AG09309 (cell line): ENCODE measurements around the gene MEGF6.
"Not testable (repeated sequence)": the region's sequence is repeated elsewhere in the genome, so short reads cannot be mapped to it uniquely, and the experiment has no call there.

Source experiments
- DNase-seq: peaks from one replicate; pipeline ENCODE4 v3.0.0-alpha.2; 2010; ENCODE audit warnings: low read depth
- H3K4me3 ChIP-seq: 2 replicates; pipeline ENCODE4 v1.5.1; 2011; ENCODE audit warnings: mild to moderate bottlenecking, low read depth, low read length, moderate library complexity; ENCODE audit not compliant: control insufficient read depth
- TF ChIP-seq, protein P1 (sequence below): IDR thresholded peaks from 2 replicates; pipeline ENCODE4 v1.5.1; 2011; ENCODE audit warnings: mild to moderate bottlenecking, low read depth, low read length, inconsistent platforms; ENCODE audit not compliant: insufficient read depth, control insufficient read depth; ENCODE audit errors: missing control alignments

The MEGF6 gene

DNA sequence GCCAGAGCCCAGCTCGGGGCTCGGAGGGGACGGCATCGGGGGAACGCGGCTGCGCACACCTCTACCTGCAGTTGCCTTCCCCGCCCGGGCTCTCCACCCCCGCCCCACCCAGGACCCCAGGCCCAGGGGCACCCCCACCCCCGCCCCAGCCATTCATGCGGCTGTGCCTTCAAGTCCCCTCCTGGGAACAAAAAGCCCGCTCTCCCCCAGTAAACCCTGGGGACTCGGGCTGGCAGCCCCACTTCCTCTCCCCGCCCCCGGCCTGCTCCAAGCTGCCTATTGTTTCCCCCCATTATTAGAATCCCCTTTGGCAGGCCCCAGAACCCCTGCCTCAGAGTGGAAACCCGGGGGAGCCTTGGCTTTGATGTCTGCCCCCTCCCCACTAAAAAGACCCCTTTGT lies 18.0 kb downstream of the MEGF6 start:
- no peak for DNase-seq
- H3K4me3 ChIP-seq, result no peak overlapping the region
- TF ChIP-seq, protein P1, sequence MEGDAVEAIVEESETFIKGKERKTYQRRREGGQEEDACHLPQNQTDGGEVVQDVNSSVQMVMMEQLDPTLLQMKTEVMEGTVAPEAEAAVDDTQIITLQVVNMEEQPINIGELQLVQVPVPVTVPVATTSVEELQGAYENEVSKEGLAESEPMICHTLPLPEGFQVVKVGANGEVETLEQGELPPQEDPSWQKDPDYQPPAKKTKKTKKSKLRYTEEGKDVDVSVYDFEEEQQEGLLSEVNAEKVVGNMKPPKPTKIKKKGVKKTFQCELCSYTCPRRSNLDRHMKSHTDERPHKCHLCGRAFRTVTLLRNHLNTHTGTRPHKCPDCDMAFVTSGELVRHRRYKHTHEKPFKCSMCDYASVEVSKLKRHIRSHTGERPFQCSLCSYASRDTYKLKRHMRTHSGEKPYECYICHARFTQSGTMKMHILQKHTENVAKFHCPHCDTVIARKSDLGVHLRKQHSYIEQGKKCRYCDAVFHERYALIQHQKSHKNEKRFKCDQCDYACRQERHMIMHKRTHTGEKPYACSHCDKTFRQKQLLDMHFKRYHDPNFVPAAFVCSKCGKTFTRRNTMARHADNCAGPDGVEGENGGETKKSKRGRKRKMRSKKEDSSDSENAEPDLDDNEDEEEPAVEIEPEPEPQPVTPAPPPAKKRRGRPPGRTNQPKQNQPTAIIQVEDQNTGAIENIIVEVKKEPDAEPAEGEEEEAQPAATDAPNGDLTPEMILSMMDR, result no peak

DNA sequence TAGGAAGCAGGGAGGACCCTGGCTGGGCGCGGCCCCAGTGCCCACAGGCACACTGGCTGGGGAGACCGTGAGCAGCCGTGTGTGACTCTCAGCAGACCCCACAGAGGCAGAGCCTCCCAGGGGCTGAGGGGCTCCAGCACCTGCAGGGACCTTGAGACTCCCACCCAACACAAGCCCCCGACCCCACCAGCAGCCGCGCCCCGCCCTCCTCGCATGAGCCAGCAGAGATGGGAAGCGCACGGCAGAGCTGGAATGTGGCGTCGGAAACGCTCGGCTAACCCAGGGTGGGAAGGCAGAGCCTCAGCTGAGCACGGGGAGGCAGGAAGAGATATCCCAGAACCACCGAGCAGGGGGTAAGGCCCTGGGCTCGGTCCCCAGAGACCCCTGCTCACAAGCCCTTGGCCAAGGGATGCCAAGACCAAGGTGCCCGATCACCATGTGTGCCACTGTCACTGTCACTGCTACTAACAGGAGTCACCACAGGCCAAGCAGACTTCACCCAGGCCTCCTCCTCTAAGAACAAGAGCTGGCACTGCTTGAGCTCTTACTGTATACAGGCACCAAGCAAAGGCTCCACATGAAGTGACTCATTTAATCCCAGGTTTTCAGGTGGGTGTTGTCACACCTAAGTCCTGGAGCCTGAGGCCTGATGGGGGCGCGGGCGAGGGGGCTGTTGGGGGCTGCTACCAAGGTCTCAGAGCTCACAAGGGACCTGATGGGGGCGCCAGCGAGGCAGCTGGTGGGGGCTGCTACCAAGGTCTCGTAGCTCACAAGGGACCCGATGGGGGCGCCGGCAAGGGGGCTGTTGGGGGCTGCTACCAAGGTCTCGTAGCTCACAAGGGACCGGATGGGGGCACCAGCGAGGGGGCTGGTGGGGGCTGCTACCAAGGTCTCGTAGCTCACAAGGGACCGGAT lies 20.1 kb downstream of the MEGF6 start:
- H3K4me3 ChIP-seq, result no peak overlapping the region
- DNase-seq, result no peak
- TF ChIP-seq, protein P1, result no peak

DNA sequence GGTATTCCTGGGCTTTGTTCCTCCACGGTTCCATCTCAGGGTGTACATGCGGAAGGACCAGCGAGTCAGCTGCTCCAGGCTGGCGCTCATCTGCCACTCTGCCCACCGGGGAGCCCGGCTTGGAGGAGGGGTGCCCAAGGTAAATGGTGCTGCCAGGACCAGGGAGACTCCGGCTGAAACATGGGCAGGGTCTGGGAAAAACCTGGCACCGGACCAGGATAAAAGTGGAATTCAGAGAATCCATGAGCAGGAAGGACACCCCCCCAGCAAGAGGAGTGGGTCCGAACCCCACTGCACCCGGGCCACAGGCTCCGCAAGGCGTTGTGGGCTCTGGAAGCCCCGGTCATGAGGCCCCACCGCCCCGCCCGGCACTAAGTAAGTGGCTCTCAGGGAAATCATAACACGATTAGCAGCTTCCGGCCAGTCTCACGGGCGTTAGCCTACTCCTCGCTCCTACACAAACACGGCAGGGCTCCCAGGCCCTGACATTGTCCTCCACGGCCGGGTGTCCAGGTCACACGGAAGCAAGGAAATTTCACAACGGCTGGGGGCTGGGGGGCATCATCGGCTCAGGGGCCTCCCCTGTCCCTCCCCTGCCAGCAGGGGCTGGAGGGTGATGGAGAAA lies 21.1 kb downstream of the MEGF6 start:
- H3K4me3 ChIP-seq, result no peak overlapping the region
- DNase-seq, result no peak
- TF ChIP-seq, protein P1, result no peak

DNA sequence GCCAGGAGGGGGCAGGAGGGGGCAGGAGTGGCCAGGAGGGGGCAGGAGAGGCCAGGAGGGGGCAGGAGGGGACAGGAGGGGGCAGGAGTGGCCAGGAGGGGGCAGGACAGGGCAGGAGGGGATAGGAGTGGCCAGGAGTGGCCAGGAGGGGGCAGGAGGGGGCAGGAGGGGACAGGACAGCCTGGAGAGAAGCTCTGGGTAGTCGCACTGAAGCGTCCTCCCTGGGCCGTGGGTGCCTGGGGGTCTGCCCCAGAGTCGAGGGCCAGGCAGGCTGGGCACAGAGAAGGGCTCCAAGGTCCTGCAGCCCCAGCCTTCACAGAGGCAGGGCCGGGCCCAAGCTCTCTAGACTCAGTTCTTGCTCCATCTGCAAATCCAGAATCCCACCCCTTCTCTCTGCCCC lies 22.9 kb downstream of the MEGF6 start:
- no peak for DNase-seq
- TF ChIP-seq, protein P1, result no peak
- no peak overlapping the region for H3K4me3 ChIP-seq

DNA sequence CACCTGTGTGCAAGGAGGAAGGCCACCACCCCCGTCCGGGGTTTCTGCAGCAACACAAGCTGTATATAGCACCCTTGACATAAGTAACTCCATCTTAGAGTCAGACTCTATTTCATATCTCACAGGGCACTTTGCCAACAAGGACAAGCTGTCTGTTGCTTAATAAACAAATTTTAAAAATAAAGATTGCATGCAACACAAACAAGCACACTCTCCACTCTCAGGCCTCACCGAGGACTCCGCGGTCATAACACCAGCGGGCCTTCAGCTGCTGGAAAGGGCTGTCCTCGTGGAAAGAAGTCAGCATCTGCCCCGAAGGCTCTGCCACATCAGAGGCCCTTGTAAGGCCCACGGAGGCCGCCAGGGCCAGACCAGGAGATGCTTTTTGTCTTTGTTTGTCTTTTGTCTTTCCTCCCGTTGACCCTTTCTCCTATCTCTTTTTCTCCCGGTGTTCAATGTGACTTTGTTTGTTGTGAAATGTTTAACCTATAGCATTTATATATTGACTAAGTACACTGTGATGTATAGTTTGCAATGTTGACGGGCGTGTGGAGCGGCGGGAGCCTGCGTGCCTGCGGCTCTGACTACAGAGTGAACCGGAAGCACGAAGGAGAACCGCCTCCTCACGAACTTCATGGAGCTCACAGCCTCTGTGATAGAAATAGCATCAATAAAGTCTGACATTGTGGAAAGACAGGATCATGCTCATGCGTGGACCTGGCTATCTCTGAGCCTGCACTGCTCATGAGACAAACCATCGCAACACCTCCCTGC lies 24.1 kb downstream of the MEGF6 start:
- TF ChIP-seq, protein P1, result no peak
- no peak for DNase-seq
- no peak overlapping the region for H3K4me3 ChIP-seq

DNA sequence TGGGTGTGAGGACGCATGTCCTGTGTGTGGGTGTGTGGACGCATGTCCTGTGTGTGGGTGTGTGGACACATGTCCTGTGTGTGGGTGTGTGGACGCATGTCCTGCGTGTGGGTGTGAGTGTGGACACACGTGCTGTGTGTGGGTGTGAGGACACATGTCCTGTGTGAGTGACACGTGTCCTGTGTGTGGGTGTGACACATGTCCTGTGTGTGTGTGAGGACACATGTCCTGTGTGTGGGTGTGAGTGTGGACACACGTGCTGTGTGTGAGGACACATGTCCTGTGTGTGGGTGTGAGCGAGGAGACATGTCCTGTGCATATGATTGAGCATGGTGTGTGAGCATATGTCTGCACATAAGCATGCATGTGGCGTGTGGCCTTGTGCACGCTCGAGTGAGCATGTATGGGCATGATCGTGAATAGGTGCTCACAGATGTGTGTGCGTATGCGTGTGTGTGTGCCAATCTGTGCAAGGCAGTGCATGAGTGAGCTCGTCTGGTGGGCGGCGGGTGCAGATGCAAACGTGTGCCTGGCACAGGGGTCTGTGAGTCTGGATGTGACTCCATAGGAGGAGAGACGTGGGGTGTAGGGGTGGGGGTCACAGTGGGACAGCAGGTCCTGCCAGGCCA lies 25.3 kb downstream of the MEGF6 start:
- no peak for DNase-seq
- no peak overlapping the region for H3K4me3 ChIP-seq
- TF ChIP-seq, protein P1, result no peak

DNA sequence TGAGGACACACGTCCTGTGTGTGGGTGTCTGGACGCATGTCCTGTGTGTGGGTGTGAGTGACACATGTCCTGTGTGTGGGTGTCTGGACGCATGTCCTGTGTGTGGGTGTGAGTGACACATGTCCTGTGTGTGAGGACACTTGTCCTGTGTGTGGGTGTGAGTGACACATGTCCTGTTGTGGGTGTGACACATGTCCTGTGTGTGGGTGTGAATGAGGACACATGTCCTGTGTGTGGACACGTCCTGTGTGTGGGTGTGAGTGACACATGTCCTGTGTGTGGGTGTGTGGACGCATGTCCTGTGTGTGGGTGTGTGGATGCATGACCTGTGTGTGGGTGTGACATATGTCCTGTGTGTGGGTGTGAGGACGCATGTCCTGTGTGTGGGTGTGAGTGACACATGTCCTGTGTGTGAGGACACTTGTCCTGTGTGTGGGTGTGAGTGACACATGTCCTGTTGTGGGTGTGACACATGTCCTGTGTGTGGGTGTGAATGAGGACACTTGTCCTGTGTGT lies 25.9 kb downstream of the MEGF6 start:
- not testable (repeated sequence) for DNase-seq, H3K4me3 ChIP-seq
